ENCODE results near the gene STK10. TPM values are rescaled to one million over a fixed set of nuclear protein-coding genes. Genes with fewer than 3 reads are reported as not detected.

STK10 gene
- total RNA-seq, 1 experiment from 2014 or later, result 24.9 TPM

DNA sequence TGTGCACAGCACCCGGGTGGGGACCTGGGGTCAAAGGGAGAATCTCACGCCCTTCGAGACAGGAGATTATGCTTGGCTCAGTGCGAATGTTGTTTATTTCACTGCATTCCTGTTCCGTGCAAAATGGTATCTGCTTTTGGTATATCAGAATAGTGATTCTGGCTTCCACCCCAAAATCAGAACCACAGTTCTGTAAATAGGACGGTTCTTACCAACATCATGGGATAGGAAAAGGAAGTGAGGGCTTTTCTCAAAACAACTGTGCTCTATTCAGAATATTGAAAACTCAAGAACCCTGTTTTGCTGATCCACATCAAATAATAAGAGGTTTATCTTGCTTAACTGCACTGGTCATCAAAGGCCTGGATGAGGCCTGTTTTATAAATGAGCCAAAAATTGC, 129.9 kb downstream of the STK10 start:
- peaks cover 16% of the 10 kb centered on the region for H3K36me3 ChIP-seq (ENCODE audit: insufficient read depth, low read length)
- H3K4me3 ChIP-seq (ENCODE audit: low read length), result no peak overlapping the region
- no peaks in the 10 kb centered on the region for H4K20me1 ChIP-seq (ENCODE audit: insufficient read depth, low read depth, low read length)
- no peaks in the 10 kb centered on the region for H3K4me1 ChIP-seq (ENCODE audit: low read length)
- H3K9me2 ChIP-seq (replicated peaks; ENCODE audit: insufficient read depth, low read length), result no peaks in the 10 kb centered on the region
- H3K79me2 ChIP-seq (ENCODE audit: low read length), result no peaks in the 10 kb centered on the region
- H3K4me2 ChIP-seq (ENCODE audit: low read depth, low read length, poor library complexity, severe bottlenecking), result no peak overlapping the region
- H3K27ac ChIP-seq (ENCODE audit: low read length), result no peak overlapping the region
- no peak overlapping the region for H3K9ac ChIP-seq (ENCODE audit: low read length)
- no peak overlapping the region for H2AFZ ChIP-seq (ENCODE audit: low read length)
- DNase-seq, result no peak
- no peaks in the 10 kb centered on the region for H3K9me3 ChIP-seq (ENCODE audit: low read length)
- H3K27me3 ChIP-seq (ENCODE audit: low read length), result no peaks in the 10 kb centered on the region

DNA sequence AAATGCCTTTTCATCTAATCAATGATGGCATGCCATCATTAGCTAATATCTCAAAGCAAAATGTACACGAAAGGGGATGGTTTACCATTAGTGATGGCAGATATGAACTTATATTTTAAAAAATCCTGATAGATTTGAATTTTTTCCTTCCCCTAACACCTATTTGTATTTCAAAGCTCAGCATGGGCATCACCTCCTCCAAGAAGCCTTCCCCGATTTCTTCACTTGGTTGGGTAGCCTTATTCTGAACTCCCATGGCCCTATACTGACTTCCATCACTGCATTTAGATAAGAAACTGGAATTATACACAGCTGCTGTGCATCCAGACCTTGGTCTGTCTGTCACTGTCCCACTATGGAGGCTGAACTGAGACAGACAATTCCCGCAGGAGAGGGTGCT, 132.0 kb downstream of the STK10 start:
- no peak overlapping the region for H3K27ac ChIP-seq (ENCODE audit: low read length)

DNA sequence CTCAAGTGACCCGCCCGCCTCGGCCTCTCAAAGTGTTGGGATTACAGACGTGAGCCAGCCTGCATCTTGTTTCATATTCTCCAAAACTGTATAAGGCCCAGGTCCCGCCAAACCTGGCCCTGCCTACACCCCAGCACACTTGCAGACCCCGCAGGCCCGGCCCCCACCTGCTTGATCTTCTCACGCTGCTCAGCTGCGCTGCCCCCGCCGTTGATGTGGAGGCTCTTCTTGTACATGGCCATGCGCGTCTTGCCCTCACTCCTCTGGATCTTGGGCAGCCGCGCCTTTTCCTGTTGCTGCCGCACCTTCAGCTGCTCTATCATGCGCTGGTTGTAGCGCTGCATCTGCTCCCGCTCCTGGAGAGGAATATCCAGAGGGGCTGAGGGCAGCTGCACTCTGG, 132.6 kb downstream of the STK10 start:
- Histone ChIP-seq H3K9ac (ENCODE audit: low read length) (no peak overlapping the region), H3K4me1 (ENCODE audit: low read length) (no peaks in the 10 kb centered on the region), H3K9me2 (replicated peaks; ENCODE audit: insufficient read depth, low read length) (no peaks in the 10 kb centered on the region), H3K79me2 (ENCODE audit: low read length) (no peaks in the 10 kb centered on the region), H4K20me1 (ENCODE audit: insufficient read depth, low read depth, low read length) (no peaks in the 10 kb centered on the region), H3K9me3 (ENCODE audit: low read length) (no peaks in the 10 kb centered on the region), H3K36me3 (ENCODE audit: insufficient read depth, low read length) (peaks cover 8% of the 10 kb centered on the region), H3K27me3 (ENCODE audit: low read length) (no peaks in the 10 kb centered on the region), H2AFZ (ENCODE audit: low read length) (no peak overlapping the region), H3K27ac (ENCODE audit: low read length) (no peak overlapping the region), H3K4me3 (ENCODE audit: low read length) (no peak overlapping the region), H3K4me2 (ENCODE audit: low read depth, low read length, poor library complexity, severe bottlenecking) (no peak overlapping the region)
- no peak for DNase-seq

More for the DNA sequence above, 132.0 kb downstream of the STK10 start:
- no peaks in the 10 kb centered on the region for H3K9me3 ChIP-seq (ENCODE audit: low read length)
- H3K9me2 ChIP-seq (replicated peaks; ENCODE audit: insufficient read depth, low read length), result no peaks in the 10 kb centered on the region
- peaks cover 11% of the 10 kb centered on the region for H3K36me3 ChIP-seq (ENCODE audit: insufficient read depth, low read length)
- no peak for DNase-seq
- no peak overlapping the region for H3K9ac ChIP-seq (ENCODE audit: low read length)
- no peaks in the 10 kb centered on the region for H3K79me2 ChIP-seq (ENCODE audit: low read length)
- H3K4me3 ChIP-seq (ENCODE audit: low read length), result no peak overlapping the region
- H3K4me1 ChIP-seq (ENCODE audit: low read length), result no peaks in the 10 kb centered on the region
- H4K20me1 ChIP-seq (ENCODE audit: insufficient read depth, low read depth, low read length), result no peaks in the 10 kb centered on the region
- no peak overlapping the region for H3K4me2 ChIP-seq (ENCODE audit: low read depth, low read length, poor library complexity, severe bottlenecking)
- H3K27me3 ChIP-seq (ENCODE audit: low read length), result no peaks in the 10 kb centered on the region
- H2AFZ ChIP-seq (ENCODE audit: low read length), result no peak overlapping the region

DNA sequence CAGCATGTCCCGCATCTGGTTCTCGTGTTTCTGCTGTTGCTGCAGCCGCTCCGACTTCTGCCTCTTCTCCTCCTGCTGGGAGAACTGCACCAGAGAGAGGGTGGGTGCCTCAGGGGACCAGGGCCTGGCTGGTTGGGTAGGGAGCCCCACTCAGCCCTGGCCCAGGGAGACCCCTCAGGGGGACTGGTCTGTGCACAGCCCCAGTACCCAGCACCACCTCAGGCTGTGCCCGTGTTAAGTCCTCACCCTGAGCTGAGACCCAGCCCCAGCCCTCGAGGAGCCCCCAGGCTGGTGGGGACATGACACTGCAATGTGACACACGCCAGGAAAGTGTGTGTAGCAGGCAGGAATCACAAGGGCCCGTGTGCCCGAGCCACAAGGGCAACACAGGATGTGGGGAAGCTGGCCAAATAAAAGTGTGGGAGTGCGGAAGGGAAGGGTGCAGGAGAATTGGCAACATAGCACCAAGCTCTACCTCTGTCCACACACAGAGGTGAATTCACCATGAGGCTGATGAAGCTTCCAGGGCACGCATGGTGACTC, 133.3 kb downstream of the STK10 start:
- H2AFZ ChIP-seq (ENCODE audit: low read length), result no peak overlapping the region
- no peak overlapping the region for H3K27ac ChIP-seq (ENCODE audit: low read length)
- H3K27me3 ChIP-seq (ENCODE audit: low read length), result no peaks in the 10 kb centered on the region
- peaks cover 4% of the 10 kb centered on the region; the same call in 1 of the 2 replicates for H3K36me3 ChIP-seq (ENCODE audit: insufficient read depth, low read length)
- H3K9me3 ChIP-seq (ENCODE audit: low read length), result no peaks in the 10 kb centered on the region
- no peaks in the 10 kb centered on the region for H3K79me2 ChIP-seq (ENCODE audit: low read length)
- no peak overlapping the region for H3K9ac ChIP-seq (ENCODE audit: low read length)
- H3K4me3 ChIP-seq (ENCODE audit: low read length), result no peak overlapping the region
- no peak for DNase-seq
- H4K20me1 ChIP-seq (ENCODE audit: insufficient read depth, low read depth, low read length), result no peaks in the 10 kb centered on the region
- no peaks in the 10 kb centered on the region for H3K9me2 ChIP-seq (replicated peaks; ENCODE audit: insufficient read depth, low read length)
- no peak overlapping the region for H3K4me2 ChIP-seq (ENCODE audit: low read depth, low read length, poor library complexity, severe bottlenecking)
- no peaks in the 10 kb centered on the region for H3K4me1 ChIP-seq (ENCODE audit: low read length)

DNA sequence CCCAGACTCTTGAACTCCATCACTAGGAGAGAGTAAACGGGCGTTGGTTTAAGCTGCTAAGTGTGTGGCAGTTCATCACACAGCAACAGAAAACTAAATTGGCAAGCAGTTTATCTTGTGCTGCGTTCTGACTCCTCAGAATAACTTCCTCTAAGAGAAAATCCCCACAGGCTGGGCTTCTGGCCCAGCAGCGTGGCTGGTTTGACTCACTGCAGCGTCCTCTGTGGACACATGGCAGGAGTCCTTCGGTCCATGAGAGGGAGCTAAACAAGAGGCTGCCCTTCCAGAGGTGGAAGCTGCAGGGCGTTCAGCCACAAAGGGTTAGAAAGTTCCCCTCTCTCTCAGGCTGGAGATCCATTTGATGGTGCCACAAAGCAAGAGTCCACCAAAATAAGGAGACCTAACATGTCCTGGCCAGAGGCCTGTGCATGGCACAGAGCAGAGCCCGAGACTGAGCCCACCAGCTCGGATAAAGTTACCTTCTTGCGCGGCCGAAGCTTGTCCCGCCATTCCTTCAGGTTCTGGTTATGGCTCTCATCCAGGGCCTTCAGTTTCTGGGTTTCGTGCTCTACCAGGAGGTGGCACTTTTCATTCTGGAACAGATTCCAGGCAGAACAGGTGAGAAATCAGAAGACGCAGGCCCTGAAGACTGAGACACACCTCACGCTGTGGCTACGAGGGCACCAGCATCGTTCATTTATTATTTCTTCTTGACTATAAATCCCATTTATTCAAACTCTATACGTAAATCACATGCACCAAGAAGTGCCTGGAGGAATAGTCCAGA, 135.4 kb downstream of the STK10 start:
- Histone ChIP-seq H3K9me2 (replicated peaks; ENCODE audit: insufficient read depth, low read length) (no peaks in the 10 kb centered on the region), H4K20me1 (ENCODE audit: insufficient read depth, low read depth, low read length) (no peaks in the 10 kb centered on the region), H3K4me2 (ENCODE audit: low read depth, low read length, poor library complexity, severe bottlenecking) (no peak overlapping the region), H3K4me3 (ENCODE audit: low read length) (no peak overlapping the region), H3K36me3 (ENCODE audit: insufficient read depth, low read length) (peaks cover 4% of the 10 kb centered on the region; the same call in 1 of the 2 replicates), H3K79me2 (ENCODE audit: low read length) (no peaks in the 10 kb centered on the region), H3K27me3 (ENCODE audit: low read length) (no peaks in the 10 kb centered on the region), H3K27ac (ENCODE audit: low read length) (no peak overlapping the region), H3K9me3 (ENCODE audit: low read length) (no peaks in the 10 kb centered on the region), H3K4me1 (ENCODE audit: low read length) (no peaks in the 10 kb centered on the region), H3K9ac (ENCODE audit: low read length) (no peak overlapping the region), H2AFZ (ENCODE audit: low read length) (no peak overlapping the region)
- DNase-seq, result no peak

DNA sequence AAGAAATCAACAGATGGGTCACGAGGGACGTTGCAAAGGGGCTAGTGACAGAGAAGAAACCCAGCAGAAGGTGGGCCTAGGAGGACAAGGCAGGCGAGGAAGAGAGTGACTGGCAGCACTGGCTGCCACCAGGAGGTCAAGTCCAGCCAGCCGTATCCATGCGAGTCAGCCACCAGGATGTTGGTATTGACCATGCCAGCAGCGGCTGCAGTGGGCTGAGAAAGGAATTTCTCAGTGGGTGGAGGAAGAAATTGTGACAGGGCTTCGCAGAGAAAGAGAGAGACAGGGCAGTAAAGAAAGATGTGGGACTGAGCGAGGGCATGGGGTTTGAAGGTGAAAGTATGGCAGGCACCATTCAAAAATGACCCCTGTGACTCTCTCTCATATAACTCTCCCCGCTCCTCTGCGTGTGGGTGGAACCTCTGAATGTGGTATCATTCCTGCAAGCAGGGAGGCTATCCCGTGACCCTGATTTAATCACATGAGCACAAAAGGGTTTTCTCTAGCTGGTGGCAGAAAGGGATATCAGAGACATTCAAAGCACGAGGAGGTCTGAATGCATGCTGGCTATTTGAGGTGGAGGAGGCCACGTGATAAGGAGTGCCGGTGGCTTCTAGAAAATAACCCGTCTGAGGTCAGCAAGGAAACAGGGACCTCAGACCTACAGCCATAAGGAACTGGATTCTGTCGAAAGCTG, 136.2 kb downstream of the STK10 start:
- Histone ChIP-seq H3K36me3 (ENCODE audit: insufficient read depth, low read length) (peaks cover 4% of the 10 kb centered on the region; the same call in 1 of the 2 replicates), H2AFZ (ENCODE audit: low read length) (no peak overlapping the region), H3K27me3 (ENCODE audit: low read length) (no peaks in the 10 kb centered on the region), H3K4me1 (ENCODE audit: low read length) (no peaks in the 10 kb centered on the region), H3K9ac (ENCODE audit: low read length) (no peak overlapping the region), H4K20me1 (ENCODE audit: insufficient read depth, low read depth, low read length) (no peaks in the 10 kb centered on the region), H3K9me3 (ENCODE audit: low read length) (no peaks in the 10 kb centered on the region), H3K4me2 (ENCODE audit: low read depth, low read length, poor library complexity, severe bottlenecking) (no peak overlapping the region), H3K4me3 (ENCODE audit: low read length) (no peak overlapping the region), H3K27ac (ENCODE audit: low read length) (no peak overlapping the region), H3K79me2 (ENCODE audit: low read length) (no peaks in the 10 kb centered on the region), H3K9me2 (replicated peaks; ENCODE audit: insufficient read depth, low read length) (no peaks in the 10 kb centered on the region)
- DNase-seq, result no peak

DNA sequence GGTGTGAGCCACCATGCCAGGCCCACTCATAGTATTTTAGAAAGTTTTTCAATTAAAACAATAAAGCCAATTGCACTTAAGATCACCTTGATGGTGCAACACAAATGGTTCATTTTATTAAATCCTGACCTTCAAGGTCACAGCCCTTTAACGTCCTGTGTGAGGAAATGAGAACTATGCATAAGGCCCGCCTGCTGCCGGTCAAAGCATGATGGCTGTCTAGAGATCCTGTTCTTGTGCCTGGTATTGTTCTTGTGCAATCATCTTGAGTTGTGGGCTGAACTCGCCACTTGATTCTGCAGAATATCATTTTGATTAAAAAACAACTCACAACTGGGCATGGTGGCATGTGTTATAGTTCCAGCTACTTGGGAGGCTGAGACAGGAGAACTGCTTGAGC, 137.9 kb downstream of the STK10 start:
- Histone ChIP-seq H3K9me2 (replicated peaks; ENCODE audit: insufficient read depth, low read length) (no peaks in the 10 kb centered on the region), H3K4me1 (ENCODE audit: low read length) (no peaks in the 10 kb centered on the region), H3K4me2 (ENCODE audit: low read depth, low read length, poor library complexity, severe bottlenecking) (no peak overlapping the region), H3K9ac (ENCODE audit: low read length) (no peak overlapping the region), H3K9me3 (ENCODE audit: low read length) (no peaks in the 10 kb centered on the region), H3K27ac (ENCODE audit: low read length) (no peak overlapping the region), H3K36me3 (ENCODE audit: insufficient read depth, low read length) (no peaks in the 10 kb centered on the region; the same call in 1 of the 2 replicates), H4K20me1 (ENCODE audit: insufficient read depth, low read depth, low read length) (no peaks in the 10 kb centered on the region), H2AFZ (ENCODE audit: low read length) (no peak overlapping the region), H3K27me3 (ENCODE audit: low read length) (no peaks in the 10 kb centered on the region), H3K4me3 (ENCODE audit: low read length) (no peak overlapping the region), H3K79me2 (ENCODE audit: low read length) (no peaks in the 10 kb centered on the region)
- DNase-seq, result no peak

DNA sequence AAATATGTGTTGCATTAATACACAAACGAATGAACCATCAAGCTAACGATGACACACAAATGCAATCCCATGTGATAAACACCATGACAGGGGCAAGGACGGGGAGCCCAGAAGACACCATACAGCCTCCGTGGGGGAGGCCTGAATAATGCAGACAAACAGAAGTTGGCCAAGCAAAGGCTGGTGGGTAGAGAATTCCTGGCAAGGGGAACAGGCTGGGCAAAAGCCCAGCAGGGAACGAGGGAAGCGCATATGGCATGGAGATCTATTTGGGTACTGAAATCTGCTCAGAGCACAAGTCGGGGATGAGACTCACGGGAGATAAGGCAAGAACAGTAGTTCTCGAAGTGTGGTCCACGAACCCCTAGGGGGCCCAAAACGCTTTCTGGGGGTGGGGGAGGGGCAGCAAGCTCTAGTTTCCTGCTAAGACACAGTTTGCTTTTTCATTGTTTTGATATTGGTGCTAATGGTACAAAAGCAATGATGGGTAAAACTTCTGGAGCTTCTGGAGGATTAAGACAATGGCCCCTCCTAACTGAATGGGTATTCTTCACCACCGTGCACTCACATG, 138.7 kb downstream of the STK10 start:
- Histone ChIP-seq H3K79me2 (ENCODE audit: low read length) (no peaks in the 10 kb centered on the region), H2AFZ (ENCODE audit: low read length) (no peak overlapping the region), H4K20me1 (ENCODE audit: insufficient read depth, low read depth, low read length) (no peaks in the 10 kb centered on the region), H3K27ac (ENCODE audit: low read length) (no peak overlapping the region), H3K36me3 (ENCODE audit: insufficient read depth, low read length) (peaks cover 3% of the 10 kb centered on the region), H3K27me3 (ENCODE audit: low read length) (no peaks in the 10 kb centered on the region), H3K9me2 (replicated peaks; ENCODE audit: insufficient read depth, low read length) (no peaks in the 10 kb centered on the region), H3K9ac (ENCODE audit: low read length) (no peak overlapping the region), H3K9me3 (ENCODE audit: low read length) (no peaks in the 10 kb centered on the region), H3K4me3 (ENCODE audit: low read length) (no peak overlapping the region), H3K4me1 (ENCODE audit: low read length) (no peaks in the 10 kb centered on the region), H3K4me2 (ENCODE audit: low read depth, low read length, poor library complexity, severe bottlenecking) (no peak overlapping the region)
- DNase-seq, result no peak
